Tibial nerve (tissue), 4 donors: ENCODE data around the gene PRLR. TPM values are rescaled to one million over a fixed set of nuclear protein-coding genes. Genes with fewer than 3 reads are reported as not detected.

Experiments
- DNase-seq, 2 donors: peaks; one replicate each; pipeline ENCODE4 v3.0.0-alpha.2; 2019; ENCODE audit warnings: low spot score in 2 of 2
- H3K27ac ChIP-seq, 4 donors: fragments of 200-600 bp; sonication (generic) in 3 of 4; one replicate each; pipeline ENCODE4 v1.5.1; 2017 to 2019; ENCODE audit warnings: mild to moderate bottlenecking in 1 of 4
- H3K27me3 ChIP-seq, 2 donors: fragments of 200-600 bp; sonication (generic) in 1 of 2; one replicate each; pipeline versions ENCODE4 v1.5.1 to v1.6.0; 2017 to 2019
- H3K36me3 ChIP-seq, 3 donors: fragments of 200-600 bp; sonication (generic); one replicate each; pipeline ENCODE4 v1.5.1; 2018 to 2019
- H3K4me1 ChIP-seq, 4 donors: fragments of 200-600 bp; sonication (generic) in 3 of 4; one replicate each; pipeline ENCODE4 v1.5.1; 2017 to 2019
- H3K4me3 ChIP-seq, 4 donors: fragments of 200-600 bp; sonication (generic) in 3 of 4; one replicate each; pipeline ENCODE4 v1.5.1; 2017 to 2019; ENCODE audit warnings: mild to moderate bottlenecking in 1 of 4, moderate library complexity in 1 of 4
- H3K9me3 ChIP-seq, 4 donors: fragments of 200-600 bp; sonication (generic) in 3 of 4; one replicate each; pipeline ENCODE4 v1.5.1; 2017 to 2019
- CTCF ChIP-seq, 5 experiments: fragments of 200-600 bp in 3 of 5; fragments of 450-650 bp in 2 of 5; sonication (generic) in 3 of 5; IDR thresholded peaks; one replicate each; pipeline ENCODE4 v1.5.1; 2016 to 2019; ENCODE audit warnings: antibody characterized with exemption in 5 of 5, mild to moderate bottlenecking in 3 of 5, moderate library complexity in 2 of 5
- EP300 ChIP-seq, 2 donors: sonication (generic); formaldehyde crosslinking; IDR thresholded peaks; one replicate each; pipeline ENCODE4 v1.6.1; 2017; ENCODE audit warnings: antibody characterized with exemption in 2 of 2, mild to moderate bottlenecking in 1 of 2
- POLR2A ChIP-seq, 2 donors: fragments of 450-650 bp; IDR thresholded peaks; one replicate each; pipeline ENCODE4 v1.6.1; 2017; ENCODE audit warnings: antibody characterized with exemption in 2 of 2, mild to moderate bottlenecking in 2 of 2, moderate library complexity in 2 of 2
- WGBS, 2 donors: methylation state at CpG; one replicate each; pipeline ENCODE4 v1.1.5; 2018; 5-methylcytosine and 5-hydroxymethylcytosine counted together
- total RNA-seq, 4 donors: library from RNA; depleted of rRNA; stranded (reverse); fragments of >200 nt; gene quantifications; one replicate each; pipeline ENCODE4 v1.1.0, GENCODE V29; 2016

Gene PRLR
- total RNA-seq, 4 donors from 2014 or later: 0.84 to 5.3 (median 4.0) TPM

- Histone ChIP-seq H3K36me3 (no peaks in the 10 kb centered on the region), H3K4me3 (no peak overlapping the region), H3K4me1 (peaks cover 0 to 13% (median 0%) of the 10 kb centered on the region in 4 donors), H3K27me3 (no peaks in the 10 kb centered on the region), H3K9me3 (no peaks in the 10 kb centered on the region), H3K27ac (no peak overlapping the region)
- TF ChIP-seq CTCF (IDR thresholded peaks at IDR 0.05) (peak; percentile 61 to 80 (median 73)), POLR2A (IDR thresholded peaks at IDR 0.05) (no peak), EP300 (IDR thresholded peaks at IDR 0.05) (no peak)
- 38 to 42% methylated on average over 18 of the region's 18 CpGs for whole genome bisulfite sequencing, 2 donors
- DNase-seq: peak; percentile 21 to 50
Observed at GRCh38 chr5:35003018-35003957, 227.0 kb downstream of the PRLR start.

GRCh38 chr5:35002459-35002858 is 227.8 kb downstream of the PRLR start:
- DNase-seq: no peak
- Histone ChIP-seq H3K4me3 (no peak overlapping the region), H3K9me3 (no peaks in the 10 kb centered on the region), H3K27ac (no peak overlapping the region), H3K4me1 (peaks cover 0 to 13% (median 0%) of the 10 kb centered on the region in 4 donors), H3K27me3 (no peaks in the 10 kb centered on the region), H3K36me3 (no peaks in the 10 kb centered on the region)
- WGBS, 2 donors: 88 to 95% methylated on average over 6 of the region's 6 CpGs
- no peak for TF ChIP-seq POLR2A (IDR thresholded peaks at IDR 0.05)
- no peak for TF ChIP-seq CTCF (IDR thresholded peaks at IDR 0.05)
- no peak for TF ChIP-seq EP300 (IDR thresholded peaks at IDR 0.05)

- DNase-seq: no peak
- no peak overlapping the region for H3K27ac ChIP-seq
- no peak overlapping the region for H3K4me3 ChIP-seq
- no peaks in the 10 kb centered on the region for H3K36me3 ChIP-seq
- H3K9me3 ChIP-seq: no peaks in the 10 kb centered on the region
- no peak for TF ChIP-seq EP300 (IDR thresholded peaks at IDR 0.05)
- TF ChIP-seq POLR2A (IDR thresholded peaks at IDR 0.05): no peak
- TF ChIP-seq CTCF (IDR thresholded peaks at IDR 0.05): no peak
- no peaks in the 10 kb centered on the region for H3K27me3 ChIP-seq
- WGBS, 2 donors: 54 to 69% methylated on average over 3 of the region's 3 CpGs
- peaks cover 0 to 13% (median 0%) of the 10 kb centered on the region in 4 donors for H3K4me1 ChIP-seq
Observed at GRCh38 chr5:35001842-35002241, 228.4 kb downstream of the PRLR start.

Other genes with a start within 250 kb of the PRLR start
- gene AGXT2, start 182.5 kb downstream of the PRLR start, total RNA-seq: not detected